HG03460 (cell line): ENCODE results near the gene CSK.

ENCODE experiments used
- ATAC-seq: cut with Tn5 transposase; IDR thresholded peaks from one replicate; pipeline ENCODE4 v1.9.1; 2021; ENCODE audit not compliant: unreplicated experiment

The CSK gene

DNA sequence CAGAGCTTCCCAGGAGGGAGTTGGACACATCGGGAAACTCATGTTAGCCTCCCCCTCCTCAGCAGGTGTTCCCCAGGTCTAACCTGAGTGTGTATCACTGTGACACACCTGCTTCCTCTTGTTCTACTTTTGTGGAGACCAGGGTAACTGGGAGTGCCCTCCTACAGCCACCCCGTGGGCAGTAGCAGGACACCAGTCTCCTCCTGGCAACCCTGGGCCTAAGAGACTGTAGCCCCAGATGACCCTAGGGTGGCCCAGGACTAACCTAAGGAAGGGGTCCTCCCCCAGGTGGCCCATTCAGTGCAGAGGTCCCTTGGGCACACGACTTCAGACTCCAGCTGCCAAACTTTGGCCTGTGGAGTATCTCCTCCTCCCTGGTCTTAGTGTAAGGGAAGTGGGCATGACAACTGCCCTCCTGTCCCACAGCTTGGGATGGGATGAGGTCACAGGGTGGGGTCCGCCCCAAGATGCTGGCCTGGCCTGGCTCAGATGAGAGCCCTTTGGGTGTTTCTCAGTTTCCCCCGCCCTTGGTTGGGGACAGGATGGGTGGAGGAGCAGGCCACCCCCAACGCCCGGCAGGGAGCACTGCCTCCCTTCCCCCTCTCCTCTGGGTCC, 4.8 kb downstream of the CSK start:
- no peak for ATAC-seq

- peak; percentile 42 for ATAC-seq
Measured at GRCh38 chr15:74787251-74788041, 5.6 kb downstream of the CSK start.

DNA sequence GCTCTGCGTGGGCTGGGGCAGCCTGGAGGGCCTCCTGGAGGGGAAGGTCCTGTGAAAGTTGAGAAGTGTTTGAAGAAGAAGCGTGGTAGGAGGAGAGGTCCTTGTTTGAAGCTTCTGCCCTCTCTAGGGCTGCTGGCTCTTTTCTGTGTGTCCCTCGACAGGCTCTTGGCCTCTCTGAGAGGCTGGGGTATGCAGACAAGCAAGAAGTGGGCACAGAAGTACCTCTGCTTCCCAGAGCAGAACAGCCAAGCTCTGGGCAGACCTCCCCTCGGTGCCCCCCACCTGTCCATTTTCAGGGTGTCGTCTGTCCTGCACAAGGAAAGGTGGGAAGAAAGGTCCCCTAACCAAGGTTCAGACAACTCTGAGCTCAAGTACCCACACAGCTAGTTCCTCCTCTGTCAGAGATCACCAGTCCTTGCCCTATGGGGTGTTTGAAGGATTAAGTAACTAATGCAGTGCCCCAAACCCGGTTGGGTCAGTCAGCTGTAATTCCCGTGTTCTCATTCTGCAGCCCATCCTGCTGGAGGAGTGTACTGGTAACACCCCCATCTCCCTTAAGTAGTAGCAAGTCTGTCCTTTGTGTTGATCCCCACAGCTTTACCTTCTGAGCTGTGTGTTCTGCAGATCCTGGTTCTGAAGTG, 6.3 kb downstream of the CSK start:
- no peak for ATAC-seq

- peak; percentile 27 for ATAC-seq
Measured at GRCh38 chr15:74788683-74789151, 6.8 kb downstream of the CSK start.

GRCh38 chr15:74789171-74789631, 7.3 kb downstream of the CSK start:
- no peak for ATAC-seq

- ATAC-seq, result no peak
Measured at GRCh38 chr15:74789741-74790079, 7.8 kb downstream of the CSK start.

- no peak for ATAC-seq
Measured at GRCh38 chr15:74790080-74790916, 8.4 kb downstream of the CSK start.

DNA sequence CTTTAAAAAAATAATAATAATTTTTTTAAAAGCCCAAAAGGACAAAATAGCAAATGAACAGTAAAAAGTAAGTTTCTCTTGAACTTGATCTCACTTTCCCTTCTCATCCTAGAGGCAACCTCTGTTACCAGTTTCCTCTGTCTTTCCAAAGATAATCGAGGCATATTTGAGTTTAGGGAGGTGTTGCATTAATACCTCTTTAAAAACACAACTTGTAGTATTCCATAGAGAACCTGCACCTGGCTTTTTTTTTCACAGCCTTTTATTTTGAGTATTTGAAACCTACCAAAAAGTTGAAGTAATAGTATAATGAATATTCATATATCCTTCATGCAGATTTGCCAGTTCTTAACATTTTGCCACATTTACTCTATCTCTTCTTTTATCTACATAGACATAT, 9.1 kb downstream of the CSK start:
- no peak for ATAC-seq

GRCh38 chr15:74791667-74792066, 9.8 kb downstream of the CSK start:
- no peak for ATAC-seq

DNA sequence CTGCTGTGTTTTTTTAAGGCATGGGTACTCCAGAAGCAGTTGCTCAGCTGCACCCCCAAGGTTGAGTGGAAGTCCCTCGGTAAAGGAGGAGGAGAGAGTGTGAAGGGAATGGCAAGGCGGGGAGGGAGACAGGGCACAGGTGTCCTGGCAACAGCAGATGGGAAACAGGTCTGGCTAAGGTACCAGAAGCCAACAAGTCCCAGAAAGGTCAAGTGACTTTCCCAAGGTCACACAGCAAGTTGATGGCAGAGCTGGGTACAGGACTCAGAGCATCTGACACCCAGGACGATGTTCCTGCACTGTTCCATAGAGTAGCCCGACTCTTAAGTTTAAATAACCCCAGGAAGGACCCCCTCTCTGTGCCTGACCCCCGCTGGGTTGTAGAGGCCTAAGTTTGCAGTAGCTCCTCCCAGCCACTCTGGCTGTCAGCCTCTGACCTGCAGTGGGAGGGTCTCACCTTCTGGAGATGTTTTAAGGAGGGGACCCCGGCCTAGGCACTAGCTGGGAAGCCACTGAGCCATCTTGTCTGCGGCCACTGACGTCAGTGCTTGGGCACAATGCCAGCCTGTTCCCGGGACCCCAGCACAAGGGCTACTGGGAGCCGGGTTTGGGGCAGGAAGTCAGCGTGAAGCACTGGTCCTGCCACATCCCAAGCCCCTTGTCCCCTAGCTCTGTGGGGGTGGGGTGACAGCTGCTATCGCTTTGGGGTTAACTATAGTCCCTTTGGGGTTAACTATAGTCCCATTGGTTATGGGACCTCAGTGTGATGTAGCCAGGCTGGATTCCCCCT, 10.5 kb downstream of the CSK start:
- no peak for ATAC-seq

- no peak for ATAC-seq
Measured at GRCh38 chr15:74793135-74794028, 11.5 kb downstream of the CSK start.

DNA sequence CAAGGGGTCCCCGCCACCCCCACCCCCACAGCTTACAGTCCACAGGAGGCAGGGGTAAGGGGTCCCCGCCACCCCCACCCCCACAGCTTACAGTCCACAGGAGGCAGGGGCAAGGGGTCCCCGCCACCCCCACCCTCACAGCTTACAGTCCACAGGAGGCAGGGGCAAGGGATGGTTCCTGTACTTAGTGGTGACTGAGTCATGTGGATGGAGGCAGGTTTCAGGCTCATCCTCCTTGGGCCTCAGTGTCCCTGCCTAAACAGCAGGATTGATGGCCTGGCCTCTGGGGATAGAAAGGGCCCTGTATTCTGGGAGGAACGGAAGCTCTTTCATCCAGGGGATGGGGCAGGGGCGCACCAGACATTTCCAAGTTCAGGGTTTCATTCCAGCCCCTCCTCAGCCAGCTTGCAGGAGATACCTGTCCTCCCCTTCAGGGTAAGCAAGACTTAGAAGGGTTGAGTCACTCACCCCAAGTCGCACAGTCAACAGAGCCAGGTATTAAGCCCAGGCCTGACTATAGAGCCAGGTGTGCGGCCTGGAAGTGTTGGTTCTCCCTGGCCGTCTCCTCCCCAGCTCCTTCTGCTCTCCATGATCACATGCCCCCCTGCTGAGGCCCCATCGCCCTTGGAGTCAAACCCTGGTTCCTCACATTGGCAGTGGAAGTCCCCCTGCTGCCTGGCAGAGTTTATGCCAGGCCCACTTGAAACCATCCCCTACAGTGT, 12.5 kb downstream of the CSK start:
- no peak for ATAC-seq

GRCh38 chr15:74794970-74795349, 13.1 kb downstream of the CSK start:
- ATAC-seq, result no peak

GRCh38 chr15:74795966-74796625, 14.2 kb downstream of the CSK start:
- no peak for ATAC-seq

DNA sequence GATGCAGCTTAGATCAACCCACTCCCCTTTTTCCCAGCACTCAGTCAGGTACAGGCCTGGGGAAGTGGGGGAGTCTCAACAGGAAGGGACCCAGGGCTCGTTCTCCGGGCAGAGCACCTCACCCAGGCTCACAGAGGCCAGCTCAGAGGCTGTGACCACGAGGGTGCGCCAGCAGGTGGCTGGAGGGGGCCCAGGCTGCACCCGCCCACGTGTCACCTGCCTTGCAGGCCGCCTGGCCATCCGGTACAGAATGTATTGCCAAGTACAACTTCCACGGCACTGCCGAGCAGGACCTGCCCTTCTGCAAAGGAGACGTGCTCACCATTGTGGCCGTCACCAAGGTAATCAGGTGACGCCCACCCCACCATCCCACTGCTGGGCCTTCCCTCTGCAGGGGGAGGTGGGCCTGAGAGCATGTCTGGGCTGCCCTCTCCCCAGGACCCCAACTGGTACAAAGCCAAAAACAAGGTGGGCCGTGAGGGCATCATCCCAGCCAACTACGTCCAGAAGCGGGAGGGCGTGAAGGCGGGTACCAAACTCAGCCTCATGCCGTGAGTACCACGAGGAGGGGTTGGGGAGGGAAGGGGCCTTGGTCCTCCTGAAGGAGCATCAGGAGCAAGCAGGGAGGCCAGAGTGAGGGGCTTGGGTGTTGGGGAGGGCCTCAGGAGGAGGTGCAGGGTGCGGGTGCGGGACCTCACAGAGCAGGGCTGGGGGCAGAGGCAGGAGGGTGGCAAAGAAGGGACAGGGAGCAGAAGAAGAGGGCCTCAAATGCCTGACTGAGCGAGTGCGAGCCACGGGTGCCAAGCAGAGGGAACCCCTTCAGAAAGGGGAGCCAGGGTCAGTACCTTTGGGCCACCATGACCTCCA, 16.7 kb downstream of the CSK start:
- no peak for ATAC-seq

DNA sequence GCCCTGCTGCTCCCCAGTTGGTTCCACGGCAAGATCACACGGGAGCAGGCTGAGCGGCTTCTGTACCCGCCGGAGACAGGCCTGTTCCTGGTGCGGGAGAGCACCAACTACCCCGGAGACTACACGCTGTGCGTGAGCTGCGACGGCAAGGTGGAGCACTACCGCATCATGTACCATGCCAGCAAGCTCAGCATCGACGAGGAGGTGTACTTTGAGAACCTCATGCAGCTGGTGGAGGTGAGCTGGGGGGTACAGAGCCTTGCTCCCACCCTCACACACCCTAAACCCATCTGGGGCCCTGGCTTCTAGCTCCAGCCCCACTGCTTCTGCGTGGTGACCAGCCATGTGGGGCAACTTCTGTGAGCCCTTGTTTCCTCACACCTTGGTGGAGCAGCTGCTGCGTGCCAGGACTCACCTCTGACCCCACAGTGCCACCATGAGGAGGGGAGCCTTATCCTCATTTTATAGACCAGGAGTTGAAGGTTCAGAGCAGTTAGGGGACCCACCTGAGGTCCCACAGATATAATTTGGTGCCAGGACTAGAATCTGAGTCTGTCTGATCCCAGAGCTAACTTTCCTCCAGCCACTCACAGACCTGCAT, 17.5 kb downstream of the CSK start:
- ATAC-seq, result no peak
